Mesothelial cell of epicardium (in vitro differentiated cells): ENCODE results near the gene USP32. TPM values are rescaled to one million over a fixed set of nuclear protein-coding genes. Genes with fewer than 3 reads are reported as not detected.

Experiments
- DNase-seq, 2 experiments: peaks; one replicate each; pipeline ENCODE4 v3.0.0; 2021; ENCODE audit warnings: low spot score in 2 of 2; ENCODE audit not compliant: unreplicated experiment in 2 of 2
- H3K27ac Mint-ChIP-seq: 2 replicates; pipeline ENCODE4 v1.8.0; 2021; ENCODE audit warnings: mixed read lengths
- H3K27me3 Mint-ChIP-seq: 2 replicates; pipeline ENCODE4 v1.8.0; 2021; ENCODE audit warnings: low read depth, mixed read lengths
- H3K36me3 Mint-ChIP-seq: 2 replicates; pipeline ENCODE4 v1.8.0; 2021; ENCODE audit warnings: mixed read lengths
- H3K4me1 Mint-ChIP-seq: 2 replicates; pipeline ENCODE4 v1.8.0; 2021; ENCODE audit warnings: mixed read lengths
- H3K4me3 Mint-ChIP-seq: 2 replicates; pipeline ENCODE4 v1.8.0; 2021; ENCODE audit warnings: mild to moderate bottlenecking, moderate library complexity, mixed read lengths
- H3K9me3 Mint-ChIP-seq: 2 replicates; pipeline ENCODE4 v1.8.0; 2021; ENCODE audit warnings: mixed read lengths
- CTCF ChIP-seq: fragments of 200-600 bp; sonication (generic); IDR thresholded peaks from one replicate; pipeline ENCODE4 v1.5.0; 2021; ENCODE audit warnings: antibody characterized with exemption; ENCODE audit not compliant: unreplicated experiment
- total RNA-seq: library from RNA; stranded (reverse); gene quantifications from 3 replicates; pipeline ENCODE4 v1.2.1, GENCODE V29; 2021

Gene USP32
- total RNA-seq, 1 donor from 2014 or later: 48.4 TPM

- peaks cover 18% of the 10 kb centered on the region for H3K27me3 Mint-ChIP-seq
- H3K27ac Mint-ChIP-seq: no peak overlapping the region
- no peak overlapping the region for H3K4me3 Mint-ChIP-seq
- no peaks in the 10 kb centered on the region for H3K36me3 Mint-ChIP-seq
- DNase-seq: no peak
- H3K9me3 Mint-ChIP-seq: no peaks in the 10 kb centered on the region
- TF ChIP-seq CTCF: no peak
- peaks cover 1% of the 10 kb centered on the region for H3K4me1 Mint-ChIP-seq
Measured at GRCh38 chr17:60167065-60167741, 224.7 kb downstream of the USP32 start.

- Mint-ChIP-seq H3K4me3 (no peak overlapping the region), H3K9me3 (no peaks in the 10 kb centered on the region), H3K4me1 (peaks cover 4% of the 10 kb centered on the region), H3K27ac (no peak overlapping the region), H3K36me3 (no peaks in the 10 kb centered on the region), H3K27me3 (peaks cover 29% of the 10 kb centered on the region)
- no peak for TF ChIP-seq CTCF
- no peak for DNase-seq
Measured at GRCh38 chr17:60165971-60166370, 226.0 kb downstream of the USP32 start.

GRCh38 chr17:60165223-60165622 is 226.7 kb downstream of the USP32 start:
- peaks cover 37% of the 10 kb centered on the region for H3K27me3 Mint-ChIP-seq
- peaks cover 6% of the 10 kb centered on the region for H3K4me1 Mint-ChIP-seq
- H3K4me3 Mint-ChIP-seq: no peak overlapping the region
- no peak overlapping the region for H3K27ac Mint-ChIP-seq
- H3K9me3 Mint-ChIP-seq: no peaks in the 10 kb centered on the region
- H3K36me3 Mint-ChIP-seq: no peaks in the 10 kb centered on the region
- TF ChIP-seq CTCF: no peak
- DNase-seq: no peak

- no peak for TF ChIP-seq CTCF
- H3K36me3 Mint-ChIP-seq: no peaks in the 10 kb centered on the region
- peaks cover 42% of the 10 kb centered on the region for H3K27me3 Mint-ChIP-seq
- H3K27ac Mint-ChIP-seq: no peak overlapping the region
- DNase-seq: no peak
- peaks cover 6% of the 10 kb centered on the region for H3K4me1 Mint-ChIP-seq
- H3K9me3 Mint-ChIP-seq: no peaks in the 10 kb centered on the region
- no peak overlapping the region for H3K4me3 Mint-ChIP-seq
Measured at GRCh38 chr17:60164697-60165096, 227.2 kb downstream of the USP32 start.

- DNase-seq: no peak
- Mint-ChIP-seq H3K9me3 (no peaks in the 10 kb centered on the region), H3K4me3 (no peak overlapping the region), H3K36me3 (no peaks in the 10 kb centered on the region), H3K27ac (no peak overlapping the region), H3K27me3 (peaks cover 46% of the 10 kb centered on the region), H3K4me1 (peaks cover 6% of the 10 kb centered on the region)
- no peak for TF ChIP-seq CTCF
Measured at GRCh38 chr17:60164164-60164563, 227.8 kb downstream of the USP32 start.
